HL-60 (cell line): ENCODE results near the gene NRXN2.

Source experiments
- DNase-seq, 2 experiments: peaks; one replicate each; pipeline ENCODE4 v3.0.0-alpha.2; 2010 to 2020; ENCODE audit warnings: low read depth in 1 of 2, low spot score in 1 of 2
- H3K27ac ChIP-seq: fragments of 250-450 bp; sonication (Bioruptor Pico); replicated peaks from 2 replicates; pipeline ENCODE4 v1.5.1; 2020; ENCODE audit warnings: mild to moderate bottlenecking, moderate library complexity
- H3K27me3 ChIP-seq: fragments of 250-450 bp; sonication (Bioruptor Pico); 2 replicates; pipeline ENCODE4 v1.5.1; 2021; ENCODE audit warnings: mild to moderate bottlenecking, moderate library complexity; ENCODE audit not compliant: insufficient read depth, poor library complexity, severe bottlenecking
- H3K4me3 ChIP-seq: replicated peaks from 2 replicates; pipeline ENCODE4 v1.5.1; 2011; ENCODE audit warnings: mild to moderate bottlenecking, control low read depth, low read length; ENCODE audit not compliant: insufficient read depth
- GABPA ChIP-seq: IDR thresholded peaks from 2 replicates; pipeline ENCODE4 v1.6.1; 2012; ENCODE audit warnings: low read depth
- POLR2AphosphoS5 ChIP-seq: IDR thresholded peaks from 2 replicates; pipeline ENCODE4 v1.6.1; 2012; ENCODE audit warnings: low read depth
- SPI1 ChIP-seq: IDR thresholded peaks from 2 replicates; pipeline ENCODE4 v1.6.1; 2012; ENCODE audit warnings: low read depth, mild to moderate bottlenecking, borderline replicate concordance
- TF ChIP-seq, protein P1 (sequence below): IDR thresholded peaks from one replicate; pipeline ENCODE4 v1.5.1; 2011; ENCODE audit warnings: low read length, control low read depth, inconsistent platforms; ENCODE audit not compliant: insufficient read depth
- TF ChIP-seq, protein P2 (sequence below): IDR thresholded peaks from 2 replicates; pipeline ENCODE4 v1.6.1; 2012; ENCODE audit warnings: low read depth; ENCODE audit not compliant: insufficient replicate concordance

The NRXN2 gene

DNA sequence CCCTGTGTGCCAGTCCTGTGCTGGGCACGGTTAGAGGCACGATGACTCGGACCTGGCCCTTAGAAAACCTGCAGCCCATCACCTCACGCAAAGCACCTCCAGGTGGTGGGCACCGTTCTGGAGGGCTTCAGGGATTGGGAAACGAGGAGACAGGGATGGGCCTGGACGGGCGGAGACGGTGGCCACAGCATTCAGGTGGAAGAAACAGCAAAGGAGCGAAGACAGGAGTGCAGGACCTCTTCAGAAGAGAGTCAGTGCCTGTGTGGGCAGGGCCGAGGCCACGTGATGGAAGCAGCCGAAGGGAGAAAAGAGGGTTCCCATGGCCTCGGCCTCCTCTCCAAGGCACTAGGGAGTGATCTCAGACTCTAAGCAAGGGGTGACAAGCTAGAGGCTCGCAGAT is 140.1 kb downstream of the NRXN2 start:
- TF ChIP-seq, protein P1, sequence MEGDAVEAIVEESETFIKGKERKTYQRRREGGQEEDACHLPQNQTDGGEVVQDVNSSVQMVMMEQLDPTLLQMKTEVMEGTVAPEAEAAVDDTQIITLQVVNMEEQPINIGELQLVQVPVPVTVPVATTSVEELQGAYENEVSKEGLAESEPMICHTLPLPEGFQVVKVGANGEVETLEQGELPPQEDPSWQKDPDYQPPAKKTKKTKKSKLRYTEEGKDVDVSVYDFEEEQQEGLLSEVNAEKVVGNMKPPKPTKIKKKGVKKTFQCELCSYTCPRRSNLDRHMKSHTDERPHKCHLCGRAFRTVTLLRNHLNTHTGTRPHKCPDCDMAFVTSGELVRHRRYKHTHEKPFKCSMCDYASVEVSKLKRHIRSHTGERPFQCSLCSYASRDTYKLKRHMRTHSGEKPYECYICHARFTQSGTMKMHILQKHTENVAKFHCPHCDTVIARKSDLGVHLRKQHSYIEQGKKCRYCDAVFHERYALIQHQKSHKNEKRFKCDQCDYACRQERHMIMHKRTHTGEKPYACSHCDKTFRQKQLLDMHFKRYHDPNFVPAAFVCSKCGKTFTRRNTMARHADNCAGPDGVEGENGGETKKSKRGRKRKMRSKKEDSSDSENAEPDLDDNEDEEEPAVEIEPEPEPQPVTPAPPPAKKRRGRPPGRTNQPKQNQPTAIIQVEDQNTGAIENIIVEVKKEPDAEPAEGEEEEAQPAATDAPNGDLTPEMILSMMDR = no peak
- TF ChIP-seq POLR2AphosphoS5 = no peak
- no peak for TF ChIP-seq SPI1
- TF ChIP-seq, protein P2, sequence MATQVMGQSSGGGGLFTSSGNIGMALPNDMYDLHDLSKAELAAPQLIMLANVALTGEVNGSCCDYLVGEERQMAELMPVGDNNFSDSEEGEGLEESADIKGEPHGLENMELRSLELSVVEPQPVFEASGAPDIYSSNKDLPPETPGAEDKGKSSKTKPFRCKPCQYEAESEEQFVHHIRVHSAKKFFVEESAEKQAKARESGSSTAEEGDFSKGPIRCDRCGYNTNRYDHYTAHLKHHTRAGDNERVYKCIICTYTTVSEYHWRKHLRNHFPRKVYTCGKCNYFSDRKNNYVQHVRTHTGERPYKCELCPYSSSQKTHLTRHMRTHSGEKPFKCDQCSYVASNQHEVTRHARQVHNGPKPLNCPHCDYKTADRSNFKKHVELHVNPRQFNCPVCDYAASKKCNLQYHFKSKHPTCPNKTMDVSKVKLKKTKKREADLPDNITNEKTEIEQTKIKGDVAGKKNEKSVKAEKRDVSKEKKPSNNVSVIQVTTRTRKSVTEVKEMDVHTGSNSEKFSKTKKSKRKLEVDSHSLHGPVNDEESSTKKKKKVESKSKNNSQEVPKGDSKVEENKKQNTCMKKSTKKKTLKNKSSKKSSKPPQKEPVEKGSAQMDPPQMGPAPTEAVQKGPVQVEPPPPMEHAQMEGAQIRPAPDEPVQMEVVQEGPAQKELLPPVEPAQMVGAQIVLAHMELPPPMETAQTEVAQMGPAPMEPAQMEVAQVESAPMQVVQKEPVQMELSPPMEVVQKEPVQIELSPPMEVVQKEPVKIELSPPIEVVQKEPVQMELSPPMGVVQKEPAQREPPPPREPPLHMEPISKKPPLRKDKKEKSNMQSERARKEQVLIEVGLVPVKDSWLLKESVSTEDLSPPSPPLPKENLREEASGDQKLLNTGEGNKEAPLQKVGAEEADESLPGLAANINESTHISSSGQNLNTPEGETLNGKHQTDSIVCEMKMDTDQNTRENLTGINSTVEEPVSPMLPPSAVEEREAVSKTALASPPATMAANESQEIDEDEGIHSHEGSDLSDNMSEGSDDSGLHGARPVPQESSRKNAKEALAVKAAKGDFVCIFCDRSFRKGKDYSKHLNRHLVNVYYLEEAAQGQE = no peak
- TF ChIP-seq GABPA = no peak
- Histone ChIP-seq H3K4me3 (no peak overlapping the region), H3K27ac (no peak overlapping the region), H3K27me3 (no peaks in the 10 kb centered on the region)
- no peak for DNase-seq

DNA sequence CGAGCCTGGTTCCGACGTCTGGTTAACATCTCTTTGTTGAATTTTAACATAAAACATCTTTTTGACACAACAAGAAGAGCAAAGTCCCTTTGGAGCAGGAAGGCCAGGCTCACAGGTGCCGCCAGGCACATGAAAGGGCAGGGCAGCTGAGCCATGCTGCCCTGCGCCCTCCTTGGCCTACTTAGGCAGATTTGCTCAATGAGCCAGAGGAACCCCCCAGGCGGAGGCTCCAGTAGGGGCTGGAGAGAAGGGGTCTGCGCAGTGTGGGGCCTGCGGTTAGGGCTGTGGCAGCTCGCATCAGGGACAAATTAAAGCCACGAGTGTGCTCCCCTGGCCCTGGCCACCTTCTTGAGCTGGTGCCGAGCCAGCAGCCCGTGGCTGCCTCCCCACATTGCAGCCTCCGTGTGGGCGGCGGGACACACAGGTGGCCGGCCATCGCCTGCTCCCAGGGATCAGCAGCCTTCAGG is 141.9 kb downstream of the NRXN2 start:
- no peak overlapping the region for H3K4me3 ChIP-seq
- no peaks in the 10 kb centered on the region for H3K27me3 ChIP-seq
- no peak overlapping the region for H3K27ac ChIP-seq
- no peak for DNase-seq
- TF ChIP-seq, protein P2 = no peak
- TF ChIP-seq GABPA (no peak), SPI1 (no peak), POLR2AphosphoS5 (no peak)
- TF ChIP-seq, protein P1 = no peak

DNA sequence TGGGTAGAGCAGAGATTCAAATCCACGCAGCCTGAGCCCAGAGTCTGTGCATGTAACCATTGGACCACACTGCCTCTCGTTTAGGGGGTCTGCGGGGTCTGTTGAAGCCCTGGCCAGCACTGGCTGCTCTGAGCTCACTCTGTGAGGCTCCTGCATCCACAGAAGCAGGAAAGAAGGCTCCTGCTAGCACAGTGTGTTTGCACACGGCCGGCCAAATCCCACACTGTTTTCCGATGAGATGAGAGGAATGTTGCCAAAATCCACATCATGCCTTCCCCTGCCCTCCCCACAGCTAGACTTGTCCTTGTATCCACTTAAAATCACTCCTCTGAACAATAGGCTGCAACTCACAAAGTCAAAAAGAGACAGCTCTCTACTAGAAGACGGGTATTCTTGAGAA is 142.6 kb downstream of the NRXN2 start:
- no peak for DNase-seq

More for the DNA sequence above, 142.6 kb downstream of the NRXN2 start:
- TF ChIP-seq, protein P1 = no peak
- TF ChIP-seq POLR2AphosphoS5 = no peak
- TF ChIP-seq GABPA = no peak
- no peak for TF ChIP-seq SPI1
- TF ChIP-seq, protein P2 = no peak
- H3K27ac ChIP-seq = no peak overlapping the region
- no peak overlapping the region for H3K4me3 ChIP-seq
- H3K27me3 ChIP-seq = no peaks in the 10 kb centered on the region
